Activated naive CD4-positive, alpha-beta T cell treated with anti-CD3 and anti-CD28 coated beads, Interleukin-2, amount 50 U/mL, for 72 hours (primary cell): Measurements from ENCODE around the gene EEPD1. TPM values are rescaled to one million over a fixed set of nuclear protein-coding genes. Genes with fewer than 3 reads are reported as not detected.
"Not testable (repeated sequence)": the region's sequence is repeated elsewhere in the genome, so short reads cannot be mapped to it uniquely, and the experiment has no call there.

ENCODE experiments used
- ATAC-seq, 2 donors: fragments of 150-1000 bp; cut with Tn5 transposase; 2 replicates each; pipeline ENCODE4 v1.10.0; 2021; ENCODE audit warnings: mild to moderate bottlenecking in 2 of 2, moderate library complexity in 2 of 2
- DNase-seq, 2 donors: peaks; one replicate each; pipeline ENCODE4 v3.0.0; 2021 to 2022; ENCODE audit warnings: low spot score in 2 of 2
- H3K27ac Mint-ChIP-seq, 2 donors: one replicate each; pipeline ENCODE4 v1.8.0; 2022; ENCODE audit warnings: mild to moderate bottlenecking in 2 of 2, mixed read lengths in 2 of 2
- H3K36me3 Mint-ChIP-seq, 2 donors: one replicate each; pipeline ENCODE4 v1.8.0; 2022; ENCODE audit warnings: mixed read lengths in 2 of 2
- H3K9me3 Mint-ChIP-seq, 2 donors: one replicate each; pipeline ENCODE4 v1.8.0; 2022; ENCODE audit warnings: mixed read lengths in 2 of 2
- total RNA-seq, 2 donors: library from RNA; stranded (reverse); gene quantifications; one replicate each; pipeline ENCODE4 v1.2.3, GENCODE V29; 2022

The EEPD1 gene
- total RNA-seq, 2 donors from 2014 or later: 0.82 to 1.4 TPM

GRCh38 chr7:36245684-36246299, 92.7 kb downstream of the EEPD1 start:
- ATAC-seq (no peak), DNase-seq (no peak)
- Mint-ChIP-seq H3K27ac (no peak overlapping the region), H3K9me3 (no peaks in the 10 kb centered on the region), H3K36me3 (no peaks in the 10 kb centered on the region)

DNA sequence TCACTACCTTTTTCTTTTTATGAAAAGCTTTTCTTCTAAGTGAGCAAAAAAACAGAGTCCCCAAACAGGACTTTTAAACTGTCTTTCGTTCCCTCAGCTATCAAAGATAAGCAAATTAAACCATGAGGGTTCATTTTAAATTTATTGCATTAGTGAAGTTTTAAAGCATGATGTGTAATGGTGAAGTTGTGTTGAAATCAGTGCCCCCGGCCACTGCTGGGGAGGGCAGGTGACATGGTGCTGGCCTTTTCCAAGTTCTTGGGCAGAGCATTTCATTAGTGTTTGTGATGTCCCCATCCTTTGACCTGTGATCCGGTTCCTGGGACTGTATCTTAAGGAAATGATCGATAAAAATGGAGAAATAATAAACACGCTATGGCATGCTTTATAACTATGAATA, 96.0 kb downstream of the EEPD1 start:
- Mint-ChIP-seq H3K27ac (no peak overlapping the region), H3K9me3 (peaks cover 10 to 13% of the 10 kb centered on the region in 2 donors), H3K36me3 (peaks cover 0 to under 1% of the 10 kb centered on the region in 2 donors)
- ATAC-seq (no peak), DNase-seq (no peak)

DNA sequence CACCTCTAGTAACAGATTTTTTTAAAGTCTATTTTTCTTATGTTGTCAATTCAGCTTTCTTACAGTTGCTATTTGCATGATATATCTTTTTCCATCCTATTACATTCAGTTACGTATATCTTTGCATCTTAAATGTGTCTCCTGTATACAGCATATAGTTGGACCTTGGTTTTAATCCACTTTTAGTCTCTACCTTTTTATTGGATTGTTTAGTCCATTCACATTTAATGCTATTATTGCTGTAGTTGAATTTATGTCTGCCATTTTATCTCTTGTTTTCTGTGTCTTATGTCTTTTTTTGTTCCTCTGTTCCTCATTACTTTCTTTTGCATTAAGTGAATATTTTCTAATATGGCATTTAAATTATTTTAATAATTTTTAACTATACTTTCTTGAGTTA, 100.6 kb downstream of the EEPD1 start:
- DNase-seq: no peak
- Mint-ChIP-seq H3K27ac (no peak overlapping the region), H3K9me3 (peaks cover 30 to 31% of the 10 kb centered on the region in 2 donors), H3K36me3 (peaks cover 15 to 26% of the 10 kb centered on the region in 2 donors)
- ATAC-seq: no peak

DNA sequence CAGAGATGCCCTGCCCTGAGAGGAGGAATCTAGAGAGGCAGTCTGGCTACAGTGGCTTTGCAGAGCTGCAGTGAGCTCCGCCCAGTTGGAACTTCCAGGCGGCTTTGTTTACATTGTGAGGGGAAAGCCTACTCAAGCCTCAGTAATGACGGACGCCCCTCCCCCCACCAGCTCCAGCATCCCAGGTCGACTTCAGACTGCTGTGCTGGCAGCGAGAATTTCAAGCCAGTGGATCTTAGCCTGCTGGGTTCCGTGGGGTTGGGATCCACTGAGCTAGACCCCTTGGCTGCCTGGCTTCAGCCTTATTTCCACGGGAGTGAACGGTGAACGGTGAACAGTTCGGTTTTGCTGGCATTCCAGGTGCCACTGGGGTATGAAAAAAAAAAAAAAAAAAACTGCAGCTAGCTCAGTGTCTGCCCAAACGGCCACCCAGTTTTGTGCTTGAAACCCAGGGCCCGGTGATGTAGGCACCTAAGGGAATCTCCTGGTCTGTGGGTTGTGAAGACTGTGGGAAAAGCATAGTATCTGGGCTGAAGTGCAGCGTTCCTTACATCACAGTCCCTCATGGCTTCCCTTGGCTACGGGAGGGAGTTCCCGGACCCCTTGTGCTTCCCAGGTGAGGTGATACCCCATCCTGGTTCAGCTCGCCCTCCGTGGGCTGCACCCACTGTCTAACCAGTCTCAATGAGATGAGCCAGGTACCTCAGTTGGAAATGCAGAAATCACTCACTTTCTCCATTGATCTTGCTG, 105.6 kb downstream of the EEPD1 start:
- ATAC-seq, DNase-seq: not testable (repeated sequence)
- H3K27ac Mint-ChIP-seq: peak overlapping the region in 1 of 2 donors; percentile 33
- H3K9me3 Mint-ChIP-seq: peaks cover 20 to 22% of the 10 kb centered on the region in 2 donors
- H3K36me3 Mint-ChIP-seq: peaks cover 15 to 26% of the 10 kb centered on the region in 2 donors

- ATAC-seq: no peak
- Mint-ChIP-seq H3K27ac (no peak overlapping the region), H3K9me3 (peaks cover 15 to 19% of the 10 kb centered on the region in 2 donors), H3K36me3 (peaks cover 13 to 21% of the 10 kb centered on the region in 2 donors)
- DNase-seq: no peak
These were observed 107.4 kb downstream of the EEPD1 start for GRCh38 chr7:36260481-36260880.

DNA sequence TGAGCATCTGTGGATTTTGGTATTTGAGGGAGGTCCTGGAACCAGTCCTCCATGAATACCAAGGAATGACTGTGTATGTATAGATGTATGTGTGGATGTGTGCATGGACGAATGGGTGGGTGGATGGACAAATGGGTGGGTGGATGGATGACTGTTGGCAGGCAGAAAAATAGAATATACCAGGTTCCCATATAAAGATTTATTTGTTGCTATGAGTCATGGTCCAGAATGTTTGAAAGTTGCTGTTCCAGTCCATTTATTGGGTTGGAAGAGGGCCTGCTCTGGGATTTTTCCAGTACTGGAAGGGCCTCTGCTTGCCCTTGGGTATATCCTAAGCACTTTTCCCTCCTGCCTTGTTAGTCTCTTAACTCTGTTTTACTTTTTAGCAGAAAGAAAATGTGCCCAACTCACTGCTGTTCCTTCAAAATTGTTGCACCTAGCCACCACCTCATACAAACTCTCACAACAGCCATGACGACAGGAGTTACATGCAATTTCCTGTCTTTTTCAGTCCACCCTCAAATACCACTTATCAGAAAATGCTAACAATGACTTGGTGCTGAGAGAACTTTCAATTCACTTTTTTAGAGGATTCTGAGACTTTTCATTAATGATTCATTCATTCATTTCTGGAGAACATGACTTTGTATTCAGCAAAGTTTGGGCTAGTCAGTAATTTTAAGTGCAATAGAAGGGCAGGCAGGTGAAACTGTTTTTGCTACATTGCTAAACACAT, 108.1 kb downstream of the EEPD1 start:
- DNase-seq (no peak), ATAC-seq (peak; percentile 53 to 63)
- H3K9me3 Mint-ChIP-seq: peaks cover 8 to 13% of the 10 kb centered on the region in 2 donors
- H3K27ac Mint-ChIP-seq: no peak overlapping the region
- H3K36me3 Mint-ChIP-seq: peaks cover 6 to 14% of the 10 kb centered on the region in 2 donors

- peaks cover 1% of the 10 kb centered on the region in 2 donors for H3K9me3 Mint-ChIP-seq
- no peak overlapping the region for H3K27ac Mint-ChIP-seq
- no peak for ATAC-seq
- H3K36me3 Mint-ChIP-seq: peaks cover 0 to 2% of the 10 kb centered on the region in 2 donors
- DNase-seq: no peak
These were observed 109.4 kb downstream of the EEPD1 start for GRCh38 chr7:36262309-36263094.

- H3K27ac Mint-ChIP-seq: no peak overlapping the region
- ATAC-seq: no peak
- H3K9me3 Mint-ChIP-seq: no peaks in the 10 kb centered on the region
These were observed 110.0 kb downstream of the EEPD1 start for GRCh38 chr7:36263095-36263484.

GRCh38 chr7:36264123-36264801, 111.2 kb downstream of the EEPD1 start:
- DNase-seq (no peak), ATAC-seq (no peak)
- H3K9me3 Mint-ChIP-seq: no peaks in the 10 kb centered on the region
- no peak overlapping the region for H3K27ac Mint-ChIP-seq
- no peaks in the 10 kb centered on the region for H3K36me3 Mint-ChIP-seq

More at GRCh38 chr7:36263095-36263484, 110.0 kb downstream of the EEPD1 start:
- H3K36me3 Mint-ChIP-seq: no peaks in the 10 kb centered on the region
- DNase-seq: no peak

- Mint-ChIP-seq H3K36me3 (no peaks in the 10 kb centered on the region), H3K9me3 (no peaks in the 10 kb centered on the region), H3K27ac (peak overlapping the region in 1 of 2 donors; percentile 67)
- DNase-seq (no peak), ATAC-seq (no peak)
These were observed 112.0 kb downstream of the EEPD1 start for GRCh38 chr7:36264913-36265516.

- no peaks in the 10 kb centered on the region for H3K36me3 Mint-ChIP-seq
- ATAC-seq (no peak), DNase-seq (no peak)
- no peaks in the 10 kb centered on the region for H3K9me3 Mint-ChIP-seq
- peak overlapping the region in 1 of 2 donors; percentile 67 for H3K27ac Mint-ChIP-seq
These were observed 112.6 kb downstream of the EEPD1 start for GRCh38 chr7:36265680-36266079.

GRCh38 chr7:36266190-36266589, 113.1 kb downstream of the EEPD1 start:
- Mint-ChIP-seq H3K27ac (no peak overlapping the region), H3K36me3 (no peaks in the 10 kb centered on the region), H3K9me3 (no peaks in the 10 kb centered on the region)
- ATAC-seq (no peak), DNase-seq (no peak)

GRCh38 chr7:36266683-36267082, 113.6 kb downstream of the EEPD1 start:
- Mint-ChIP-seq H3K27ac (no peak overlapping the region), H3K9me3 (no peaks in the 10 kb centered on the region), H3K36me3 (no peaks in the 10 kb centered on the region)
- no peak for ATAC-seq
- no peak for DNase-seq

- no peaks in the 10 kb centered on the region for H3K9me3 Mint-ChIP-seq
- ATAC-seq (no peak), DNase-seq (no peak)
- H3K36me3 Mint-ChIP-seq: no peaks in the 10 kb centered on the region
- H3K27ac Mint-ChIP-seq: peak overlapping the region in 1 of 2 donors; percentile 77
These were observed 119.1 kb downstream of the EEPD1 start for GRCh38 chr7:36272211-36272566.

DNA sequence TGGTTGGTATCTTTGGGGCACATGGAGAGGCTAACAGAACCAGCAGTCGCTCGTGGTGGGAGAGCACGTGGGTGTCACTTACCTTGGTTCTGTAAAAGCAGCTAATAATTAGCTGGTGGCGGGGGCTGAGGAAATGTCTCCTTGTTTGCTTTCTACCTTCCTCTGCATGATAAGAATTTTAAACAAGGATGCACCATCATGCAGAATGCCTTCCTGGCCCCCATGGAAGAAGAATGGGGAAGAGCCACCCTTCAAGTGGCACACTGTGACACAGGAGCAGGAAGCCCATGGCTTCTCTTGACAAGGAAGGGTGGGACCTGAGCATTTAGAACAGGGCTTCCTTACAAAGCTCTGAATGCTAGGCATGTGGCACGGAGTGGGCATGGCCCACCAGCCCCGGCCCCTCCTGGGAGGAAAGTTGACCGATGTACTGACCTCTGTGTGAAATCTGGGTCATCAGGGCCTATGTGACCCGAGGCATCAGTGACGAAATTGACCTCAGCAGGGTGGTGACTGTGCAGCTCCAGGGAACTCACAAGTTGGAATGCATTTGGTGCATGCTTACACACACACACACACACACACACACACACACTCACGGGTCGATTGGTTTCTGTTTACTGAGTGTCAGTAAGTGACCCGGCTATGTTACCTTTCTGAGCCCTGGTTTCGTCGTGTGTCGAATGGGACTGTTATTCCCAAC, 119.7 kb downstream of the EEPD1 start:
- Mint-ChIP-seq H3K9me3 (no peaks in the 10 kb centered on the region), H3K27ac (peak overlapping the region in 1 of 2 donors; percentile 77), H3K36me3 (no peaks in the 10 kb centered on the region)
- DNase-seq (no peak), ATAC-seq (no peak)
